ENCODE results near the gene POLDIP3. TPM values are rescaled to one million over a fixed set of nuclear protein-coding genes. Genes with fewer than 3 reads are reported as not detected.
"Not testable (repeated sequence)": the region's sequence is repeated elsewhere in the genome, so short reads cannot be mapped to it uniquely, and the experiment has no call there.

Gene POLDIP3
- total RNA-seq, 1 experiment from 2014 or later = 51.3 TPM

DNA sequence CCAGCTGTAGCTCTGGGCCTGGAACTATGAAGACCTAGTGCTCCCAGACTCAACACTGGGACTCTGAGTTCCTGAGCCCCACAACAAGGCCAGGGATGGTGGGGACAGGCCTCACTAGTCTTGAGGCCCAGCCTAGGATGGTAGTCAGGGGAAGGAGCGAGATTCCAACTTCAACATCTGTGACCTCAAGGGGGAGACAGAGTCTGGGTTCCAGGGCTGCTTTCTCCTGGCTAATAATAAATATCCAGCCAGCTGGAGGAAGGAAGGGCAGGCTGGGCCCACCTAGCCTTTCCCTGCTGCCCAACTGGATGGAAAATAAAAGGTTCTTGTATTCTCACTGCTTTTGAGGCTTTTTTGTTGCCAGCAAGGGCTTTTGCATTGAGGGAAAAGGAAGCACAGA, 40.6 kb downstream of the POLDIP3 start:
- CTCF ChIA-PET; POLR2A ChIA-PET; H3K9me3 Mint-ChIP-seq (ENCODE audit: unreplicated experiment); BruUV-seq (replicated peaks); H3K4me1 Mint-ChIP-seq (ENCODE audit: insufficient read depth, unreplicated experiment); DNase-seq (ENCODE audit: unreplicated experiment); H3K27ac Mint-ChIP-seq (ENCODE audit: low read depth, unreplicated experiment); H3K4me3 Mint-ChIP-seq (ENCODE audit: unreplicated experiment); H3K27me3 Mint-ChIP-seq (ENCODE audit: insufficient read depth, unreplicated experiment); intact Hi-C loops (cut with micrococcal nuclease): not testable (repeated sequence)
- H3K36me3 Mint-ChIP-seq (ENCODE audit: insufficient read depth, unreplicated experiment) = peaks cover 42% of the 10 kb centered on the region

DNA sequence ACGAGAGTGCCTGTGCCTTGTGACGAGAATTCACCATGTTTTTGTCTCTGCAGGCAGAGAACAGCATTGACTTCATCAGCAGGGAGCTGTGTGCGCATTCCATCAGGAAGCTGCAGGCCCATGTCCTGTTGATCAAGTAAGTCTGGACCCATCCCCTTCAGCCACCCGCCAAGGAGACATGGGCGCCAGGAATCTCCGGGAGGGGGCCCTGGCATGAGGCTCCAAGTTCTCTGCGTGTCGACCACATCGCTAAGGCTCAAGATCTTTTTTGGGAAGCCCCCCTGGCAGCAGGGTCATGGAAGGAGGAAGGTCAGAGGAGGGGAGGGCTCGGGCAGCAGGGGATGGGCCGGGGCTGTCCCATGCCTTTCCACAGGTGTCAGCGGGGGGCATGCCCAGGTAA, 43.6 kb downstream of the POLDIP3 start:
- H3K27me3 Mint-ChIP-seq (ENCODE audit: insufficient read depth, unreplicated experiment); H3K4me3 Mint-ChIP-seq (ENCODE audit: unreplicated experiment); H3K27ac Mint-ChIP-seq (ENCODE audit: low read depth, unreplicated experiment); H3K9me3 Mint-ChIP-seq (ENCODE audit: unreplicated experiment); CTCF ChIA-PET; H3K4me1 Mint-ChIP-seq (ENCODE audit: insufficient read depth, unreplicated experiment); POLR2A ChIA-PET; intact Hi-C loops (cut with micrococcal nuclease); DNase-seq (ENCODE audit: unreplicated experiment); BruUV-seq (replicated peaks): not testable (repeated sequence)
- H3K36me3 Mint-ChIP-seq (ENCODE audit: insufficient read depth, unreplicated experiment) = peaks cover 23% of the 10 kb centered on the region

DNA sequence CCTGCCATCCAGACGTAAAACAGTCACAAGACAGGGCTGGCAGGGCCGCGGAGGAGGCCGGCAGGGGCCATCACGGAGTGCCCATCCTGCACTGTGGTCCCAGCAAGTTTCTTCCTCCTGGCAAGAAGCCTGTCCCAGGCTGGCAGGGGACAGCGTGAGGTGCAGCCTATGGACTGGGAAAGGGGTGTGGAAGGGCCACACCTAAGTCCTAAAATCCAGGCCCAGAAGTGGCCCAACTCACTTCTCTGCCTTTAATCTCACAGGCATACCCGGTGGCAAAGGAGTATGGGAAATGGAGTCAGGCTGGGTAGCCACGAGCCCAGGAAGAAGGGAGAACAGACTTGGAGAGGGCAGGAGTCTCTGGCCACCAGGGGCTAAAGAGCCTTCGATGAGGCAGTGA, 44.1 kb downstream of the POLDIP3 start:
- peaks cover 28% of the 10 kb centered on the region for H3K36me3 Mint-ChIP-seq (ENCODE audit: insufficient read depth, unreplicated experiment)
- CTCF ChIA-PET; H3K27ac Mint-ChIP-seq (ENCODE audit: low read depth, unreplicated experiment); H3K27me3 Mint-ChIP-seq (ENCODE audit: insufficient read depth, unreplicated experiment); BruUV-seq (replicated peaks); DNase-seq (ENCODE audit: unreplicated experiment); H3K4me3 Mint-ChIP-seq (ENCODE audit: unreplicated experiment); intact Hi-C loops (cut with micrococcal nuclease); POLR2A ChIA-PET; H3K9me3 Mint-ChIP-seq (ENCODE audit: unreplicated experiment); H3K4me1 Mint-ChIP-seq (ENCODE audit: insufficient read depth, unreplicated experiment): not testable (repeated sequence)

DNA sequence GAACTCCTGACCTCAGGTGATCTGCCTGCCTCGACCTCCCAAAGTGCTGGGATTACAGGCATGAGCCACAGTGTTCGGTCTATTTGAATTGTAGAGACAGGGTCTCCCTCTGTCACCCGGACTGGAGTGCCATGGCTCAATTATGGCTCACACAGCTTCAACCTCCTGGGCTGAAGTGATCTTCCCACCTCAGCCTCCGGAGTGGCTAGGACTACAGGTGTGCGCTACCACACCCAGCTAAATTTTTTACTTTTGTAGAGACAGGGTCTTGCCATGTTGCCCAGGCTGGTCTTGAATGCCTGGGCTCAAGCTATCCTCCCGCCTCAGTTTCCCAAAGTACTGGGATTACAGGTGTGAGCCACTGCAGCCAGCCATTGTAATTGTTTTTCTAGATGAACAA, 46.7 kb downstream of the POLDIP3 start:
- H3K27me3 Mint-ChIP-seq (ENCODE audit: insufficient read depth, unreplicated experiment); CTCF ChIA-PET; H3K4me3 Mint-ChIP-seq (ENCODE audit: unreplicated experiment); H3K9me3 Mint-ChIP-seq (ENCODE audit: unreplicated experiment); H3K4me1 Mint-ChIP-seq (ENCODE audit: insufficient read depth, unreplicated experiment); BruUV-seq (replicated peaks); H3K27ac Mint-ChIP-seq (ENCODE audit: low read depth, unreplicated experiment); intact Hi-C loops (cut with micrococcal nuclease); DNase-seq (ENCODE audit: unreplicated experiment): not testable (repeated sequence)
- H3K36me3 Mint-ChIP-seq (ENCODE audit: insufficient read depth, unreplicated experiment) = peaks cover 26% of the 10 kb centered on the region
- POLR2A ChIA-PET = interaction anchor here (0.7 to 1.1 kb wide), 4 partner anchors 8 to 41 kb away, joined by 3 to 4 read pairs (median 3); no protein-coding TSS in a partner anchor

DNA sequence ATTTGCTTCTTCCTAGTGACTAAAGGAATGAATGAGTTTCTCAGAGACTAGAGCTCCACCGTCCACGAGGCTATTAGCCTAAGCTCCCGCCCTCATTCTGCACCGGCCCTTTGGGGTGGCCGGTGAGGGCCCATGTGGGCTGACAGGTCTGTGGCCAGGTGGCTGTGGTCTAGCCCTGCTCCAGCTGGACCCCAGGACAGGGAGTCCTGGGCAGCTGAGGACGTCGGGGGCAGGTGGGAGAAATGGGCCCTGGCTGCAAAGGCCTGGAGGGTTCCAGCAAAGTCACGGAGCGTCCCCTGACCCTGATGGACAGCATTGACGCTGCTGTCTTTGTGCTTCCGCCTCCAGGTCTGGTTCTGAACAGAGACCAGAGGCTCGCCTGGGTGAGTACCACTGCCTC, 48.7 kb downstream of the POLDIP3 start:
- no peak overlapping the region for H3K27ac Mint-ChIP-seq (ENCODE audit: low read depth, unreplicated experiment)
- no peaks in the 10 kb centered on the region for H3K9me3 Mint-ChIP-seq (ENCODE audit: unreplicated experiment)
- peaks cover 8% of the 10 kb centered on the region for H3K36me3 Mint-ChIP-seq (ENCODE audit: insufficient read depth, unreplicated experiment)
- TF ChIP-seq, protein P1, sequence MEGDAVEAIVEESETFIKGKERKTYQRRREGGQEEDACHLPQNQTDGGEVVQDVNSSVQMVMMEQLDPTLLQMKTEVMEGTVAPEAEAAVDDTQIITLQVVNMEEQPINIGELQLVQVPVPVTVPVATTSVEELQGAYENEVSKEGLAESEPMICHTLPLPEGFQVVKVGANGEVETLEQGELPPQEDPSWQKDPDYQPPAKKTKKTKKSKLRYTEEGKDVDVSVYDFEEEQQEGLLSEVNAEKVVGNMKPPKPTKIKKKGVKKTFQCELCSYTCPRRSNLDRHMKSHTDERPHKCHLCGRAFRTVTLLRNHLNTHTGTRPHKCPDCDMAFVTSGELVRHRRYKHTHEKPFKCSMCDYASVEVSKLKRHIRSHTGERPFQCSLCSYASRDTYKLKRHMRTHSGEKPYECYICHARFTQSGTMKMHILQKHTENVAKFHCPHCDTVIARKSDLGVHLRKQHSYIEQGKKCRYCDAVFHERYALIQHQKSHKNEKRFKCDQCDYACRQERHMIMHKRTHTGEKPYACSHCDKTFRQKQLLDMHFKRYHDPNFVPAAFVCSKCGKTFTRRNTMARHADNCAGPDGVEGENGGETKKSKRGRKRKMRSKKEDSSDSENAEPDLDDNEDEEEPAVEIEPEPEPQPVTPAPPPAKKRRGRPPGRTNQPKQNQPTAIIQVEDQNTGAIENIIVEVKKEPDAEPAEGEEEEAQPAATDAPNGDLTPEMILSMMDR (IDR thresholded peaks at IDR 0.05; ENCODE audit: unreplicated experiment) = no peak
- intact Hi-C loops (cut with micrococcal nuclease) = no loop called here
- no peaks in the 10 kb centered on the region for H3K4me1 Mint-ChIP-seq (ENCODE audit: insufficient read depth, unreplicated experiment)
- ChIA-PET POLR2A (interaction anchor here (0.6 to 1.1 kb wide), 2 partner anchors 18 to 26 kb away, joined by 3 read pairs; no protein-coding TSS in a partner anchor), CTCF (interaction anchor here (0.6 kb wide), 1 partner anchor 47 kb away, joined by 3 read pairs; no protein-coding TSS in a partner anchor)
- no TSS peak for BruUV-seq (replicated peaks)
- H3K27me3 Mint-ChIP-seq (ENCODE audit: insufficient read depth, unreplicated experiment) = no peaks in the 10 kb centered on the region
- DNase-seq (ENCODE audit: unreplicated experiment) = no peak
- no peak overlapping the region for H3K4me3 Mint-ChIP-seq (ENCODE audit: unreplicated experiment)

DNA sequence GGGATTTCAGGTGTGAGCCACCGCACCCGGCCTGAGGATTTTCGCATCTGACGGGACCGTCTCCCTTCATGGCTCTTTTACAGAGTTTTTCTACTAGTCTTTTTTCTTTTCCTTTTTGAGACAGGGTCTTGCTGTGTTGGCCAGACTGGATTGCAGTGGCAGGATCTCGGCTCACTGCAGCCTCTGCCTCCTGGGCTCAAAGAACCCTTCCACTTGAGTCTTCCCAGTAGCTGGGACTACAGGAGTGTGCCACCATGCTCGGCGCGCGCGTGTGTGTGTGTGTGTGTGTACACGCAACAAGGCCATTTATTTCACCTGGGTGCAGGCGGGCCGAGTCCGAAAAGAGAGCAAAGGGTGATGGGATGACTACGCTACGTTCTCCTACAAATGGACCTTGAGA, 50.0 kb downstream of the POLDIP3 start:
- POLR2A ChIA-PET = no interaction called here
- no peaks in the 10 kb centered on the region for H3K9me3 Mint-ChIP-seq (ENCODE audit: unreplicated experiment)
- H3K4me3 Mint-ChIP-seq (ENCODE audit: unreplicated experiment) = no peak overlapping the region
- peaks cover 6% of the 10 kb centered on the region for H3K36me3 Mint-ChIP-seq (ENCODE audit: insufficient read depth, unreplicated experiment)
- no peak overlapping the region for H3K27ac Mint-ChIP-seq (ENCODE audit: low read depth, unreplicated experiment)
- CTCF ChIA-PET = no interaction called here
- BruUV-seq (replicated peaks) = no TSS peak
- no peak for DNase-seq (ENCODE audit: unreplicated experiment)
- intact Hi-C loops (cut with micrococcal nuclease) = no loop called here
- no peaks in the 10 kb centered on the region for H3K4me1 Mint-ChIP-seq (ENCODE audit: insufficient read depth, unreplicated experiment)
- H3K27me3 Mint-ChIP-seq (ENCODE audit: insufficient read depth, unreplicated experiment) = no peaks in the 10 kb centered on the region
- TF ChIP-seq, protein P1 (IDR thresholded peaks at IDR 0.05; ENCODE audit: unreplicated experiment) = no peak

DNA sequence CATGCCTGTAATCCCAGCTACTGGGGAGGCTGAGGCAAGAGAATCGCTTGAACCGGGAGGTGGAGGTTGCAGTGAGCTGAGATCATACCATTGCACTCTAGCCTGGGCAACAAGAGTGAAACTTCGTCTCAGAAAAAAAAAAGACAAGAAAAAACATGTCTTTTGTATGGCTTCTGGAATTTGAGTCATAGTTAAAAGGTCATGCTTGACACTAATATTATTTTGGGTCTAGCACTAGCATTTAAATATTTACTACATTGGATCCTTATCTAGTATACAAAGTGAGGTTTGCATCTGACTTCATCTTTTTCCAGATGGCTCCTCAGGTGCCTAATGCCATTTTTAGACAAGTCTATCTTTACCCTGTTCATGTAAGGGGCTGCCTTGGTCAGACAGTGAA, 50.7 kb downstream of the POLDIP3 start:
- BruUV-seq (replicated peaks); H3K27ac Mint-ChIP-seq (ENCODE audit: low read depth, unreplicated experiment); H3K9me3 Mint-ChIP-seq (ENCODE audit: unreplicated experiment); H3K4me1 Mint-ChIP-seq (ENCODE audit: insufficient read depth, unreplicated experiment); H3K4me3 Mint-ChIP-seq (ENCODE audit: unreplicated experiment); CTCF ChIA-PET; DNase-seq (ENCODE audit: unreplicated experiment); H3K27me3 Mint-ChIP-seq (ENCODE audit: insufficient read depth, unreplicated experiment); intact Hi-C loops (cut with micrococcal nuclease); H3K36me3 Mint-ChIP-seq (ENCODE audit: insufficient read depth, unreplicated experiment): not testable (repeated sequence)
- POLR2A ChIA-PET = interaction anchor here (1.5 kb wide), 1 partner anchor 50 kb away, joined by 3 read pairs; the partner anchor contains the start of gene POLDIP3

Data from MCF 10A (cell line).